HepG2 (cell line): Measurements from ENCODE around the gene RCC2.

Experiments used
- ASH2L ChIP-seq: fragments of 300-600, 200-600 bp; sonication (generic); IDR thresholded peaks from 2 replicates; pipeline ENCODE4 v1.7.0; 2017; ENCODE audit warnings: low read depth, mild to moderate bottlenecking, moderate library complexity, mixed read lengths, low read length; ENCODE audit not compliant: insufficient read length
- CEBPB ChIP-seq: IDR thresholded peaks from 2 replicates; pipeline ENCODE4 v1.6.1; 2011; ENCODE audit warnings: low read depth, low read length, improper control_type of control experiment, borderline replicate concordance
- HOXD1 ChIP-seq: sonication (generic); formaldehyde crosslinking; IDR thresholded peaks from 2 replicates; pipeline ENCODE4 v1.5.0; 2020; ENCODE audit warnings: missing genetic modification reagents
- JUND ChIP-seq: sonication (generic); formaldehyde crosslinking; IDR thresholded peaks from 2 replicates; pipeline ENCODE4 v1.8.0; 2022; ENCODE audit warnings: mild to moderate bottlenecking, missing genetic modification reagents
- MYC ChIP-seq: sonication (generic); formaldehyde crosslinking; IDR thresholded peaks from 2 replicates; pipeline ENCODE4 v1.9.0; 2021; ENCODE audit warnings: missing genetic modification reagents, borderline replicate concordance
- NR2F1 ChIP-seq, 2 experiments: fragments of 450-650 bp in 1 of 2; formaldehyde crosslinking in 1 of 2; IDR thresholded peaks; 2 replicates each; pipeline versions ENCODE4 v1.5.0 to v1.6.1; 2016 to 2020; ENCODE audit warnings: mild to moderate bottlenecking in 1 of 2, missing compliant biosample characterization in 1 of 2, missing genetic modification reagents in 1 of 2, moderate library complexity in 1 of 2
- TRIM24 ChIP-seq: sonication (generic); formaldehyde crosslinking; IDR thresholded peaks from 2 replicates; pipeline ENCODE4 v1.8.0; 2022; ENCODE audit warnings: mild to moderate bottlenecking, missing genetic modification reagents
- ZNF616 ChIP-seq: sonication (generic); formaldehyde crosslinking; IDR thresholded peaks from 2 replicates; pipeline ENCODE4 v1.5.0; 2020; ENCODE audit warnings: low read depth, mild to moderate bottlenecking, missing genetic modification reagents
- TF ChIP-seq, protein P1 (sequence below): sonication (generic); formaldehyde crosslinking; IDR thresholded peaks from 2 replicates; pipeline ENCODE4 v1.4.0; 2020; ENCODE audit warnings: missing genetic modification reagents, borderline replicate concordance
- TF ChIP-seq, protein P2 (sequence below): sonication (generic); formaldehyde crosslinking; IDR thresholded peaks from 2 replicates; pipeline ENCODE4 v1.5.0; 2020; ENCODE audit warnings: mild to moderate bottlenecking, missing genetic modification reagents, moderate library complexity
- TF ChIP-seq, protein P3 (sequence below): sonication (generic); formaldehyde crosslinking; IDR thresholded peaks from 2 replicates; pipeline ENCODE4 v1.4.0; 2020; ENCODE audit warnings: missing genetic modification reagents, borderline replicate concordance
- TF ChIP-seq, protein P4 (sequence below): sonication (generic); formaldehyde crosslinking; IDR thresholded peaks from 2 replicates; pipeline ENCODE4 v1.4.0; 2020; ENCODE audit warnings: low read depth, missing genetic modification reagents
- TF ChIP-seq, protein P5 (sequence below), 2 experiments: IDR thresholded peaks; 2 replicates each; pipeline ENCODE4 v1.6.1; 2011 to 2012; ENCODE audit warnings: low read length in 2 of 2, borderline replicate concordance in 1 of 2, low read depth in 1 of 2, mild to moderate bottlenecking in 1 of 2, moderate library complexity in 1 of 2
- TF ChIP-seq, protein P6 (sequence below): IDR thresholded peaks from 2 replicates; pipeline ENCODE4 v1.6.1; 2016; ENCODE audit warnings: low read depth, missing genetic modification reagents, missing compliant biosample characterization

DNA sequence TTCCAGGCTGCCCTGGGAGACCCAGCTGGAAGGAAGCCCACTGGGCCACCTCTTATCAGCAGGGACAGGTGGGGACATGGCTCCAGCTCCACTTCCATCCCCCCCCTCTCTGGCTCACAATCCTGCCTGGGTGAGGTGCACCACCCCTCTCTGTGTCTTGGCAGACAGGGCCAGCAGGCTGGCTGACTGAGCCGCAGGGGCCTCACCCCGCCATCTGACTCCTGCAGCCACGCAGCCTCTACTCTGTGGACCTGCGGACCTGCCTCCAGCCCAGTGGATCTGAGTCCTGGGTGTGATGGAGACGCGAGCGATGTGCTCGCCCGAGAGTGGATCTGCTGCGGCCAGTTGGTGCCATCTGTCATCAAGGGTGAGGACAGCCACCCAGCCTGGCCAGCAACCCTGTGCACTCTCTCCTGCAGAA is 30.1 kb downstream of the RCC2 start:
- TF ChIP-seq, protein P1, sequence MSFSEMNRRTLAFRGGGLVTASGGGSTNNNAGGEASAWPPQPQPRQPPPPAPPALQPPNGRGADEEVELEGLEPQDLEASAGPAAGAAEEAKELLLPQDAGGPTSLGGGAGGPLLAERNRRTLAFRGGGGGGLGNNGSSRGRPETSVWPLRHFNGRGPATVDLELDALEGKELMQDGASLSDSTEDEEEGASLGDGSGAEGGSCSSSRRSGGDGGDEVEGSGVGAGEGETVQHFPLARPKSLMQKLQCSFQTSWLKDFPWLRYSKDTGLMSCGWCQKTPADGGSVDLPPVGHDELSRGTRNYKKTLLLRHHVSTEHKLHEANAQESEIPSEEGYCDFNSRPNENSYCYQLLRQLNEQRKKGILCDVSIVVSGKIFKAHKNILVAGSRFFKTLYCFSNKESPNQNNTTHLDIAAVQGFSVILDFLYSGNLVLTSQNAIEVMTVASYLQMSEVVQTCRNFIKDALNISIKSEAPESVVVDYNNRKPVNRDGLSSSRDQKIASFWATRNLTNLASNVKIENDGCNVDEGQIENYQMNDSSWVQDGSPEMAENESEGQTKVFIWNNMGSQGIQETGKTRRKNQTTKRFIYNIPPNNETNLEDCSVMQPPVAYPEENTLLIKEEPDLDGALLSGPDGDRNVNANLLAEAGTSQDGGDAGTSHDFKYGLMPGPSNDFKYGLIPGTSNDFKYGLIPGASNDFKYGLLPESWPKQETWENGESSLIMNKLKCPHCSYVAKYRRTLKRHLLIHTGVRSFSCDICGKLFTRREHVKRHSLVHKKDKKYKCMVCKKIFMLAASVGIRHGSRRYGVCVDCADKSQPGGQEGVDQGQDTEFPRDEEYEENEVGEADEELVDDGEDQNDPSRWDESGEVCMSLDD (CRISPR knock-in tag) = no peak
- TF ChIP-seq, protein P2, sequence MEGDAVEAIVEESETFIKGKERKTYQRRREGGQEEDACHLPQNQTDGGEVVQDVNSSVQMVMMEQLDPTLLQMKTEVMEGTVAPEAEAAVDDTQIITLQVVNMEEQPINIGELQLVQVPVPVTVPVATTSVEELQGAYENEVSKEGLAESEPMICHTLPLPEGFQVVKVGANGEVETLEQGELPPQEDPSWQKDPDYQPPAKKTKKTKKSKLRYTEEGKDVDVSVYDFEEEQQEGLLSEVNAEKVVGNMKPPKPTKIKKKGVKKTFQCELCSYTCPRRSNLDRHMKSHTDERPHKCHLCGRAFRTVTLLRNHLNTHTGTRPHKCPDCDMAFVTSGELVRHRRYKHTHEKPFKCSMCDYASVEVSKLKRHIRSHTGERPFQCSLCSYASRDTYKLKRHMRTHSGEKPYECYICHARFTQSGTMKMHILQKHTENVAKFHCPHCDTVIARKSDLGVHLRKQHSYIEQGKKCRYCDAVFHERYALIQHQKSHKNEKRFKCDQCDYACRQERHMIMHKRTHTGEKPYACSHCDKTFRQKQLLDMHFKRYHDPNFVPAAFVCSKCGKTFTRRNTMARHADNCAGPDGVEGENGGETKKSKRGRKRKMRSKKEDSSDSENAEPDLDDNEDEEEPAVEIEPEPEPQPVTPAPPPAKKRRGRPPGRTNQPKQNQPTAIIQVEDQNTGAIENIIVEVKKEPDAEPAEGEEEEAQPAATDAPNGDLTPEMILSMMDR (CRISPR knock-in tag) = no peak
- TF ChIP-seq, protein P3, sequence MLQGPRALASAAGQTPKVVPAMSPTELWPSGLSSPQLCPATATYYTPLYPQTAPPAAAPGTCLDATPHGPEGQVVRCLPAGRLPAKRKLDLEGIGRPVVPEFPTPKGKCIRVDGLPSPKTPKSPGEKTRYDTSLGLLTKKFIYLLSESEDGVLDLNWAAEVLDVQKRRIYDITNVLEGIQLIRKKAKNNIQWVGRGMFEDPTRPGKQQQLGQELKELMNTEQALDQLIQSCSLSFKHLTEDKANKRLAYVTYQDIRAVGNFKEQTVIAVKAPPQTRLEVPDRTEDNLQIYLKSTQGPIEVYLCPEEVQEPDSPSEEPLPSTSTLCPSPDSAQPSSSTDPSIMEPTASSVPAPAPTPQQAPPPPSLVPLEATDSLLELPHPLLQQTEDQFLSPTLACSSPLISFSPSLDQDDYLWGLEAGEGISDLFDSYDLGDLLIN (CRISPR knock-in tag) = no peak
- TF ChIP-seq JUND (CRISPR knock-in tag) = no peak
- TF ChIP-seq ZNF616 = no peak
- TF ChIP-seq NR2F1 (CRISPR knock-in tag; IDR thresholded peaks at IDR 0.05) = no peak
- TF ChIP-seq, protein P4, sequence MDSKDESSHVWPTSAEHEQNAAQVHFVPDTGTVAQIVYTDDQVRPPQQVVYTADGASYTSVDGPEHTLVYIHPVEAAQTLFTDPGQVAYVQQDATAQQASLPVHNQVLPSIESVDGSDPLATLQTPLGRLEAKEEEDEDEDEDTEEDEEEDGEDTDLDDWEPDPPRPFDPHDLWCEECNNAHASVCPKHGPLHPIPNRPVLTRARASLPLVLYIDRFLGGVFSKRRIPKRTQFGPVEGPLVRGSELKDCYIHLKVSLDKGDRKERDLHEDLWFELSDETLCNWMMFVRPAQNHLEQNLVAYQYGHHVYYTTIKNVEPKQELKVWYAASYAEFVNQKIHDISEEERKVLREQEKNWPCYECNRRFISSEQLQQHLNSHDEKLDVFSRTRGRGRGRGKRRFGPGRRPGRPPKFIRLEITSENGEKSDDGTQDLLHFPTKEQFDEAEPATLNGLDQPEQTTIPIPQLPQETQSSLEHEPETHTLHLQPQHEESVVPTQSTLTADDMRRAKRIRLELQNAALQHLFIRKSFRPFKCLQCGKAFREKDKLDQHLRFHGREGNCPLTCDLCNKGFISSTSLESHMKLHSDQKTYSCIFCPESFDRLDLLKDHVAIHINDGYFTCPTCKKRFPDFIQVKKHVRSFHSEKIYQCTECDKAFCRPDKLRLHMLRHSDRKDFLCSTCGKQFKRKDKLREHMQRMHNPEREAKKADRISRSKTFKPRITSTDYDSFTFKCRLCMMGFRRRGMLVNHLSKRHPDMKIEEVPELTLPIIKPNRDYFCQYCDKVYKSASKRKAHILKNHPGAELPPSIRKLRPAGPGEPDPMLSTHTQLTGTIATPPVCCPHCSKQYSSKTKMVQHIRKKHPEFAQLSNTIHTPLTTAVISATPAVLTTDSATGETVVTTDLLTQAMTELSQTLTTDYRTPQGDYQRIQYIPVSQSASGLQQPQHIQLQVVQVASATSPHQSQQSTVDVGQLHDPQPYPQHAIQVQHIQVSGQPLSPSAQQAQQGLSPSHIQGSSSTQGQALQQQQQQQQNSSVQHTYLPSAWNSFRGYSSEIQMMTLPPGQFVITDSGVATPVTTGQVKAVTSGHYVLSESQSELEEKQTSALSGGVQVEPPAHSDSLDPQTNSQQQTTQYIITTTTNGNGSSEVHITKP (CRISPR knock-in tag) = no peak
- TF ChIP-seq, protein P5, sequence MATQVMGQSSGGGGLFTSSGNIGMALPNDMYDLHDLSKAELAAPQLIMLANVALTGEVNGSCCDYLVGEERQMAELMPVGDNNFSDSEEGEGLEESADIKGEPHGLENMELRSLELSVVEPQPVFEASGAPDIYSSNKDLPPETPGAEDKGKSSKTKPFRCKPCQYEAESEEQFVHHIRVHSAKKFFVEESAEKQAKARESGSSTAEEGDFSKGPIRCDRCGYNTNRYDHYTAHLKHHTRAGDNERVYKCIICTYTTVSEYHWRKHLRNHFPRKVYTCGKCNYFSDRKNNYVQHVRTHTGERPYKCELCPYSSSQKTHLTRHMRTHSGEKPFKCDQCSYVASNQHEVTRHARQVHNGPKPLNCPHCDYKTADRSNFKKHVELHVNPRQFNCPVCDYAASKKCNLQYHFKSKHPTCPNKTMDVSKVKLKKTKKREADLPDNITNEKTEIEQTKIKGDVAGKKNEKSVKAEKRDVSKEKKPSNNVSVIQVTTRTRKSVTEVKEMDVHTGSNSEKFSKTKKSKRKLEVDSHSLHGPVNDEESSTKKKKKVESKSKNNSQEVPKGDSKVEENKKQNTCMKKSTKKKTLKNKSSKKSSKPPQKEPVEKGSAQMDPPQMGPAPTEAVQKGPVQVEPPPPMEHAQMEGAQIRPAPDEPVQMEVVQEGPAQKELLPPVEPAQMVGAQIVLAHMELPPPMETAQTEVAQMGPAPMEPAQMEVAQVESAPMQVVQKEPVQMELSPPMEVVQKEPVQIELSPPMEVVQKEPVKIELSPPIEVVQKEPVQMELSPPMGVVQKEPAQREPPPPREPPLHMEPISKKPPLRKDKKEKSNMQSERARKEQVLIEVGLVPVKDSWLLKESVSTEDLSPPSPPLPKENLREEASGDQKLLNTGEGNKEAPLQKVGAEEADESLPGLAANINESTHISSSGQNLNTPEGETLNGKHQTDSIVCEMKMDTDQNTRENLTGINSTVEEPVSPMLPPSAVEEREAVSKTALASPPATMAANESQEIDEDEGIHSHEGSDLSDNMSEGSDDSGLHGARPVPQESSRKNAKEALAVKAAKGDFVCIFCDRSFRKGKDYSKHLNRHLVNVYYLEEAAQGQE (IDR thresholded peaks at IDR 0.05; ENCODE audit: borderline replicate concordance in 1 of 2, low read depth in 1 of 2, low read length in 2 of 2) = no peak
- TF ChIP-seq ASH2L = no peak
- TF ChIP-seq CEBPB = no peak
- TF ChIP-seq, protein P6, sequence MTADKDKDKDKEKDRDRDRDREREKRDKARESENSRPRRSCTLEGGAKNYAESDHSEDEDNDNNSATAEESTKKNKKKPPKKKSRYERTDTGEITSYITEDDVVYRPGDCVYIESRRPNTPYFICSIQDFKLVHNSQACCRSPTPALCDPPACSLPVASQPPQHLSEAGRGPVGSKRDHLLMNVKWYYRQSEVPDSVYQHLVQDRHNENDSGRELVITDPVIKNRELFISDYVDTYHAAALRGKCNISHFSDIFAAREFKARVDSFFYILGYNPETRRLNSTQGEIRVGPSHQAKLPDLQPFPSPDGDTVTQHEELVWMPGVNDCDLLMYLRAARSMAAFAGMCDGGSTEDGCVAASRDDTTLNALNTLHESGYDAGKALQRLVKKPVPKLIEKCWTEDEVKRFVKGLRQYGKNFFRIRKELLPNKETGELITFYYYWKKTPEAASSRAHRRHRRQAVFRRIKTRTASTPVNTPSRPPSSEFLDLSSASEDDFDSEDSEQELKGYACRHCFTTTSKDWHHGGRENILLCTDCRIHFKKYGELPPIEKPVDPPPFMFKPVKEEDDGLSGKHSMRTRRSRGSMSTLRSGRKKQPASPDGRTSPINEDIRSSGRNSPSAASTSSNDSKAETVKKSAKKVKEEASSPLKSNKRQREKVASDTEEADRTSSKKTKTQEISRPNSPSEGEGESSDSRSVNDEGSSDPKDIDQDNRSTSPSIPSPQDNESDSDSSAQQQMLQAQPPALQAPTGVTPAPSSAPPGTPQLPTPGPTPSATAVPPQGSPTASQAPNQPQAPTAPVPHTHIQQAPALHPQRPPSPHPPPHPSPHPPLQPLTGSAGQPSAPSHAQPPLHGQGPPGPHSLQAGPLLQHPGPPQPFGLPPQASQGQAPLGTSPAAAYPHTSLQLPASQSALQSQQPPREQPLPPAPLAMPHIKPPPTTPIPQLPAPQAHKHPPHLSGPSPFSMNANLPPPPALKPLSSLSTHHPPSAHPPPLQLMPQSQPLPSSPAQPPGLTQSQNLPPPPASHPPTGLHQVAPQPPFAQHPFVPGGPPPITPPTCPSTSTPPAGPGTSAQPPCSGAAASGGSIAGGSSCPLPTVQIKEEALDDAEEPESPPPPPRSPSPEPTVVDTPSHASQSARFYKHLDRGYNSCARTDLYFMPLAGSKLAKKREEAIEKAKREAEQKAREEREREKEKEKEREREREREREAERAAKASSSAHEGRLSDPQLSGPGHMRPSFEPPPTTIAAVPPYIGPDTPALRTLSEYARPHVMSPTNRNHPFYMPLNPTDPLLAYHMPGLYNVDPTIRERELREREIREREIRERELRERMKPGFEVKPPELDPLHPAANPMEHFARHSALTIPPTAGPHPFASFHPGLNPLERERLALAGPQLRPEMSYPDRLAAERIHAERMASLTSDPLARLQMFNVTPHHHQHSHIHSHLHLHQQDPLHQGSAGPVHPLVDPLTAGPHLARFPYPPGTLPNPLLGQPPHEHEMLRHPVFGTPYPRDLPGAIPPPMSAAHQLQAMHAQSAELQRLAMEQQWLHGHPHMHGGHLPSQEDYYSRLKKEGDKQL (CRISPR knock-in tag) = no peak
- no peak for TF ChIP-seq HOXD1 (CRISPR knock-in tag)
- TF ChIP-seq TRIM24 (CRISPR knock-in tag) = no peak
- no peak for TF ChIP-seq MYC
